NCI-H1436 treated with DMSO at 0.1 percent for 48 hours (cell line): ENCODE data around the gene MYMX.
"Not testable (repeated sequence)": the region's sequence is repeated elsewhere in the genome, so short reads cannot be mapped to it uniquely, and the experiment has no call there.

Experiments used
- DNase-seq: peaks from one replicate; lab custom pipeline; 2025; lab: John Stamatoyannopoulos, UW

The MYMX gene

GRCh38 chr6:44186635-44187025, 30.1 kb upstream of the MYMX start:
- no peak for DNase-seq

- DNase-seq, result no peak
Observed at GRCh38 chr6:44188819-44189218, 27.9 kb upstream of the MYMX start.

- no peak for DNase-seq
Observed at GRCh38 chr6:44189257-44189656, 27.5 kb upstream of the MYMX start.

DNA sequence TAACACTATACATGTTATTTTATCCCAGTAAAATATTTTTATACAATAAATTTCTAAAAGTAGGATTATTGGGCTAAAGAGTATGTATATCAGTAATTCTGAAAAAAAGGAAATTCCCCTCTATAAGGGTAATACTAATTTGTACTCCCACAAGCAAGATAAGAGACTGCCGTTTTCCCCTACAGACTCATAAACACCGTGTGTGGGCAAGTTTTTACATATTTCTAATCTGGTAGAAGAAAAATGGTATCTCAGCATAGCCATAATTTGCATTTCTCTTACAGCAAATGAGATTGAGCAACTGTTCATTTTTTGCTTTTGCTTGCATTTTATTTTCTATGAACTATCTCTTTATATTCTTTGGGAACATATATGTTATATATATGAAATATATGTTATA, 26.0 kb upstream of the MYMX start:
- no peak for DNase-seq

- DNase-seq, result no peak
Observed at GRCh38 chr6:44192428-44193041, 24.2 kb upstream of the MYMX start.

DNA sequence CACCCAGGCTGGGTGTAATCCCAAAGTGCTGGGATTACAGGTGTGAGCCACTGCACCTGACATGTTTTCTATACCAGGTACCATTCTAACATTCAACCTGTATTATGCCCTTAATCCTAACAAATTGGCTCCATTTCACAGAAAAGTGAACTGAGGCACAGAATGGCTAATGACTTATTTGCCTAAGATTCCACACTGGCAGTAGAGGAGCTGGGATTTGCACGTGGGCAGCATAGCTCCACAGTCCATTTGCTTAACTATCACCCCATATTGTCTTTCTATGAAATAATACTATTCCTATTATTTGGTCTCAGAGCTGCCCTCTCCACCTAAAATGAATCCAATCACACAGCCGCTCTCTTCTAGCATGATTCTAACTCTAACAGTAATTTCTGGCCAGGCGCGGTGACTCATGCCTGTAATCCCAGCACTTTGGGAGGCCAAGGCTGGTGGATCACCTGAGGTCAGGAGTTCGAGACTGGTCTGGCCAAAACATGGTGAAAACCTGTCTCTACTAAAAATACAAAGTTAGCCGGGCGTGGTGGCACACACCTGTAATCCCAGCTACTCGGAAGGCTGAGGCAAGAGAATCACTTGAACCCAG, 23.3 kb upstream of the MYMX start:
- DNase-seq, result no peak

GRCh38 chr6:44194326-44194725, 22.4 kb upstream of the MYMX start:
- DNase-seq, result no peak

- not testable (repeated sequence) for DNase-seq
Observed at GRCh38 chr6:44196351-44196750, 20.4 kb upstream of the MYMX start.

GRCh38 chr6:44198684-44199083, 18.0 kb upstream of the MYMX start:
- DNase-seq, result no peak

GRCh38 chr6:44199883-44200282, 16.8 kb upstream of the MYMX start:
- no peak for DNase-seq

DNA sequence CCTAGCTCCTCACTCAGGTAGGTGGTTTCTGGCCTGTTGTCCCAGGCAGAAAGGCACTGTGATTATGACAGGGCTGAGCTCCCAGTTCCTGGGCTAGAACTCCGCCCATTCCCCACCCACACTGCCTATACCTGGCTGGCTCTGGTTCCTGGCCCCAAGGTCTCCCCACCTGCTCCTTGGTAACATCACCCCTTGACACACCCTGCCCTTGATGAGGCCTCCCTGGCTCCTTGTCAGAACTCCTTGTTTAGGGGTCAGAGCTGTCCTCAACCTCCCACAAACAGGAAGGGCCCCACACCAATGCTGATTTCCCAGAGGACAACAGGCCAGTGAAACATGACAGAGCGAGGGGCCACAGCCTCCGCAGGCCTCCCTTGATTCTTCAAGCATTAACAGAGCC, 15.5 kb upstream of the MYMX start:
- no peak for DNase-seq

GRCh38 chr6:44201638-44202303, 15.0 kb upstream of the MYMX start:
- no peak for DNase-seq

- DNase-seq, result no peak
Observed at GRCh38 chr6:44202332-44202971, 14.3 kb upstream of the MYMX start.

- DNase-seq, result no peak
Observed at GRCh38 chr6:44202972-44203750, 13.6 kb upstream of the MYMX start.

DNA sequence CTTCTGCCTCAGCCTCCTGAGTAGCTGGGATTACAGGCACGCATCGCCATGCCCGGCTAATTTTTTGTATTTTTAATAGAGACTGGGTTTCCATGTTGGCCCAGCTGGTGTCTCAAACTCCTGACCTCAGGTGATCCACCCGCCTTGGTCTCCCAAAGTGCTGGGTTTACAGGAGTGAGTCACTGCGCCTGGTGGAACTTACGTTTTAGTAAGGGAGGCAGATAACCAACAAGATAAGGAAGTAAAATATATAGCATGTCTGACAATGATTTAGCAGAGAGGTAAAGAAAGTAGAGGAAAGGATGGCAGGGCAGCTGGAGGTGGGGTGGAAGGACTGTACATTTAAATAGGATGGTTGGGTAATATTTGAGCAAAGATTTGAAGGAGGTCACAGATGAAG, 12.8 kb upstream of the MYMX start:
- no peak for DNase-seq

DNA sequence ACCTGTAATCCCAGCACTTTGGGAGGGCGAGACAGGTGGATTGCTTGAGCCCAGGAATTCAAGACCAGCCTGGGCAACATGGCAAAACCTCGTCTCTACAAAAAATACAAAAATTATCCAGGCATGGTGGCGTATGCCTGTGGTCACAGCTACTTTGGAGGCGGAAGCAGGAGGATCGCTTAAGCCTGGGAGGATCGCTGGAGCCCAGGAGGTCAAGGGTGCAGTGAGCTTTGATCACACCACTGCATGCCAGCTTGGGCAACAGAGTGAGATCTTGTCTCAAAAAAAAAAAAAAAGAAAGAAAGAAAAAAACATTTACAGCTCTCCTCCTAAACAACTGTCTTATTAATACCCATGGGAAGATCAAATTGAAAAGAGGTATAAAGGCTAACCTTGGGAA, 8.8 kb upstream of the MYMX start:
- DNase-seq, result no peak

- DNase-seq, result no peak
Observed at GRCh38 chr6:44211284-44211683, 5.4 kb upstream of the MYMX start.

DNA sequence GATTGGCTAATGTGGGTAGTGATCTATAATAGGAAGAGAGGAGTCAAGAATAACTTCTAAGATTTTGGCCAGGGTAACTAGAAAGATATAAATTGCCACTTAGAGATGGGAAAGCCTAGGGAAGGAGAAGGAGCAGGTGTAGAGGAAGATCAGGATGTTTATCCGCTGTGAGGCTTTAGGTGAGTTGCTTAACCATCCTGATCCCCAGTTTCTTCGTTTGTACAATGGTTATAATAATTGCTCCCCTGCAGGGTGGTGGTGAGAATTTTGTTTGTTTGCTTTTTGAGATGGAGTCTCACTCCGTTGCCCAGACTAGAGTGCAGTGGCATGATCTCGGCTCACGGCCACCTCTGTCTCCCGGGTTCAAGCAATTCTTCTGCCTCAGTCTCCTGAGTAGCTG, 2.4 kb upstream of the MYMX start:
- DNase-seq, result no peak

GRCh38 chr6:44217332-44218143, 812 bp downstream of the MYMX start:
- no peak for DNase-seq

DNA sequence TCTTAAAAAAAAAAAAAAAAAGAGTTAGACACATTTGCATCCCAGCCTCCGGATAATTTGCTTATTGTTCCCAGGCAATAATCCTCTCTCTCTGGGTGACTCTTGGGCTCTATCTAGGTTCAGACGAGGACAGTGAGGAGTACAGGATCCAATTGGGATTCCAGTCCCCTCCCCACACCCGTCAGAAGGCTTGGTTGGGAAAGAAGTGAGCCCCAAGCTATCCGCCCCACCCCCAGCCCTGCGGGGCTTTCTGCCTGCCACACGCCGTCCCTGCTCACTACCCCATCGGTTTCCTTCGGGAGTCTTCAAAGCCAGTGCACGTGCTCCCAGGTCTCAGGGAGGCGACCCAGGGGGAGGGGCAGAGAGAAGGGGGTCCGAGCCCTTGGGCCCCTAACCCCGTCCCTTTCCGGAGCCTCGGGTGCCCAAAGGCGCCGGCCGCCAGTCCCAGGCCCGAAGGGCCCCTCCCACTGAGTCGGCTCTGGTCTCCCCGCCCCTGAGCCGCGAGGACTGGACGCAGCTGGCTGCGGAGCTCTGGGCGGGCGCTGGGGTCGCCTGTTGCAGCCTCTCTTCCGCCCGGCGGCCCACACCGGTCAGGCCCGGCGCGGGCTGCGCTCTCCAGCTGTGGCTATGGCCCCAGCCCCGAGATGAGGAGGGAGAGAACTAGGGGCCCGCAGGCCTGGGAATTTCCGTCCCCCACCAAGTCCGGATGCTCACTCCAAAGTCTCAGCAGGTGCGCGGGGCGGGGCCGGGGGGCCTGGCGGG, 2.5 kb downstream of the MYMX start:
- DNase-seq, result no peak
